ES-I3 (cell line): ENCODE data around the gene IZUMO1.
A peak's percentile ranks its signal among the peaks of the same experiment; 100 is the strongest.
"Not testable (repeated sequence)": the region's sequence is repeated elsewhere in the genome, so short reads cannot be mapped to it uniquely, and the experiment has no call there.

Experiments used
- H3K36me3 ChIP-seq: 2 replicates; pipeline ENCODE4 v1.6.1; 2013; ENCODE audit warnings: mild to moderate bottlenecking, low read length, control low read depth, moderate library complexity; ENCODE audit not compliant: insufficient read depth
- H3K4me1 ChIP-seq: 2 replicates; pipeline ENCODE4 v1.6.1; 2013; ENCODE audit warnings: mild to moderate bottlenecking, control low read depth, low read length; ENCODE audit not compliant: insufficient read depth
- H3K9ac ChIP-seq: 2 replicates; pipeline ENCODE4 v1.6.1; 2013; ENCODE audit warnings: low read depth, mild to moderate bottlenecking, low read length, moderate library complexity
- H3K9me3 ChIP-seq: 2 replicates; pipeline ENCODE4 v1.6.1; 2013; ENCODE audit warnings: mild to moderate bottlenecking, low read length, moderate library complexity; ENCODE audit not compliant: control insufficient read depth, insufficient read depth

The IZUMO1 gene

GRCh38 chr19:48746738-48747575 is at the start of gene IZUMO1:
IZUMO1 (minus strand) TSS chr19:48746909; CDS start chr19:48745859, 1,050 bp downstream.
- Histone ChIP-seq H3K4me1 (no peaks in the 10 kb centered on the region; the same call in 1 of the 2 replicates), H3K9me3 (no peaks in the 10 kb centered on the region), H3K36me3 (peaks cover 9% of the 10 kb centered on the region; the same call in 1 of the 2 replicates), H3K9ac (peak within 1 kb of the TSS; percentile 91)

GRCh38 chr19:48795685-48796070 is 49.0 kb upstream of the IZUMO1 start:
- Histone ChIP-seq H3K4me1 (peaks cover 13% of the 10 kb centered on the region), H3K9me3 (no peaks in the 10 kb centered on the region), H3K9ac (peak overlapping the region; percentile 50; the same call in 1 of the 2 replicates), H3K36me3 (no peaks in the 10 kb centered on the region)

- Histone ChIP-seq H3K36me3 (no peaks in the 10 kb centered on the region), H3K4me1 (peaks cover 13% of the 10 kb centered on the region), H3K9me3 (no peaks in the 10 kb centered on the region), H3K9ac (peak overlapping the region; percentile 50; the same call in 1 of the 2 replicates)
Measured at GRCh38 chr19:48795055-48795684, 48.5 kb upstream of the IZUMO1 start.

GRCh38 chr19:48794291-48794690 is 47.6 kb upstream of the IZUMO1 start:
- Histone ChIP-seq H3K9me3 (no peaks in the 10 kb centered on the region), H3K36me3 (no peaks in the 10 kb centered on the region), H3K9ac (no peak overlapping the region), H3K4me1 (peaks cover 8% of the 10 kb centered on the region)

GRCh38 chr19:48793271-48793670 is 46.6 kb upstream of the IZUMO1 start:
- Histone ChIP-seq H3K9me3 (no peaks in the 10 kb centered on the region), H3K36me3 (no peaks in the 10 kb centered on the region), H3K9ac (no peak overlapping the region), H3K4me1 (peaks cover 2% of the 10 kb centered on the region; the same call in 1 of the 2 replicates)

- not testable (repeated sequence) for H3K9me3 ChIP-seq, H3K4me1 ChIP-seq, H3K9ac ChIP-seq, H3K36me3 ChIP-seq
Measured at GRCh38 chr19:48787331-48787730, 40.6 kb upstream of the IZUMO1 start.

GRCh38 chr19:48786422-48786821 is 39.7 kb upstream of the IZUMO1 start:
- H3K9me3 ChIP-seq, H3K36me3 ChIP-seq, H3K9ac ChIP-seq, H3K4me1 ChIP-seq: not testable (repeated sequence)

- Histone ChIP-seq H3K4me1 (0 out of 2 replicates have a peak, but pooled peaks cover 6% of the 10 kb centered on the region), H3K36me3 (no peaks in the 10 kb centered on the region), H3K9me3 (0 out of 2 replicates have a peak, but pooled peaks cover 1% of the 10 kb centered on the region), H3K9ac (no peak overlapping the region)
Measured at GRCh38 chr19:48784527-48784926, 37.8 kb upstream of the IZUMO1 start.

- H3K36me3 ChIP-seq, result no peaks in the 10 kb centered on the region
- H3K9me3 ChIP-seq, result 0 out of 2 replicates have a peak, but pooled peaks cover 2% of the 10 kb centered on the region
- H3K9ac ChIP-seq, result no peak overlapping the region
- H3K4me1 ChIP-seq, result no peaks in the 10 kb centered on the region; the same call in 1 of the 2 replicates
Measured at GRCh38 chr19:48780631-48781391, 34.1 kb upstream of the IZUMO1 start.

- Histone ChIP-seq H3K9ac (no peak overlapping the region), H3K36me3 (no peaks in the 10 kb centered on the region), H3K4me1 (no peaks in the 10 kb centered on the region; the same call in 1 of the 2 replicates), H3K9me3 (0 out of 2 replicates have a peak, but pooled peaks cover 2% of the 10 kb centered on the region)
Measured at GRCh38 chr19:48779636-48780035, 32.9 kb upstream of the IZUMO1 start.

- Histone ChIP-seq H3K36me3 (no peaks in the 10 kb centered on the region), H3K9me3 (0 out of 2 replicates have a peak, but pooled peaks cover 2% of the 10 kb centered on the region), H3K4me1 (no peaks in the 10 kb centered on the region; the same call in 1 of the 2 replicates), H3K9ac (no peak overlapping the region)
Measured at GRCh38 chr19:48777720-48778119, 31.0 kb upstream of the IZUMO1 start.

GRCh38 chr19:48777139-48777538 is 30.4 kb upstream of the IZUMO1 start:
- H3K4me1 ChIP-seq, result no peaks in the 10 kb centered on the region; the same call in 1 of the 2 replicates
- H3K36me3 ChIP-seq, result no peaks in the 10 kb centered on the region
- H3K9ac ChIP-seq, result no peak overlapping the region
- 0 out of 2 replicates have a peak, but pooled peaks cover 2% of the 10 kb centered on the region for H3K9me3 ChIP-seq

- no peaks in the 10 kb centered on the region for H3K9me3 ChIP-seq
- H3K9ac ChIP-seq, result no peak overlapping the region
- peaks cover 4% of the 10 kb centered on the region; the same call in 1 of the 2 replicates for H3K4me1 ChIP-seq
- no peaks in the 10 kb centered on the region for H3K36me3 ChIP-seq
Measured at GRCh38 chr19:48772503-48772953, 25.8 kb upstream of the IZUMO1 start.
